ENCODE measurements around the gene RCOR2. TPM values are rescaled to one million over a fixed set of nuclear protein-coding genes. Genes with fewer than 3 reads are reported as not detected.

The RCOR2 gene
- polyA plus RNA-seq, 1 donor (not counting 4 experiments of a cell fraction or from before 2014, with no cell fraction given): 0.46 TPM

DNA sequence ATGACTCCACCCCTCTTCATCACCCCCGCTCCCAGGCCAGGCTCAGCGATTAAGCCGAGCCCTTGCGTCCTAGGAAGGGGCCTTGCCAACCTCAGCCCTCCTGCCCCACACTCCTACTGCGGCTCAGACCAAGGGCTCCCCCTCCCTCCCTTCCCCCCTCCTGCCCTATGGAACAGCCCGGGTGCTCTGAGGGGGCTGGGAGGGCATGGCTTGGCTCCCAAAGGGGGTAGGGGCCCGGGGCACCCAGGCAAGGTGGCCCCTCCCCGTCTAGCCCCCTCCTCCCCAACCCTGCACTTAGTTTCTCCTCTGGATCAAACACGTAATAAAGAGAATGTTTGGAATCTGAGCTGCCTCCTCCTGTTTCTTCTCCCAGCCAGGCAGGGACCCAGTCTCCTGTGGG, 6.3 kb downstream of the RCOR2 start:
- no peaks in the 10 kb centered on the region for H3K79me2 ChIP-seq (ENCODE audit: control insufficient read depth, insufficient read depth, low read length)
- no peak for TF ChIP-seq CTCF (optimal IDR thresholded peaks at IDR 0.05 in 1 of 3, IDR thresholded peaks at IDR 0.05 in 1 of 3, conservative IDR thresholded peaks at IDR 0.05 in 1 of 3; ENCODE audit: extremely low read depth in 1 of 3, insufficient read depth in 2 of 3, low read length in 3 of 3)
- TF ChIP-seq EZH2 (IDR thresholded peaks at IDR 0.05; ENCODE audit: low read length): no peak
- dilution Hi-C loops (cut with MboI; ENCODE audit: extremely low pct_ligation_motif_present, low sequenced_read_pairs): no loop called here

GRCh38 chr11:63909591-63910506, 7.1 kb downstream of the RCOR2 start:
- Histone ChIP-seq H3K9ac (ENCODE audit: control insufficient read depth, extremely low read depth, insufficient read depth, low read length) (no peak overlapping the region), H4K20me1 (ENCODE audit: control insufficient read depth, extremely low read depth, insufficient read depth, low read length) (peaks cover 3% of the 10 kb centered on the region), H3K9me1 (ENCODE audit: control insufficient read depth, extremely low read depth, insufficient read depth, low read length) (no peaks in the 10 kb centered on the region), H2AFZ (ENCODE audit: control insufficient read depth, low read length) (no peak overlapping the region), H3K4me2 (ENCODE audit: control insufficient read depth, extremely low read depth, insufficient read depth, low read depth, low read length) (no peak overlapping the region), H3K9me3 (ENCODE audit: control insufficient read depth, low read depth, low read length) (no peaks in the 10 kb centered on the region), H3K4me3 (ENCODE audit: control insufficient read depth in 2 of 3, extremely low read depth in 1 of 3, insufficient read depth in 2 of 3, low read depth in 1 of 3, low read length in 3 of 3) (no peak overlapping the region), H3K79me2 (ENCODE audit: control insufficient read depth, insufficient read depth, low read length) (no peaks in the 10 kb centered on the region), H3K27ac (ENCODE audit: control insufficient read depth, insufficient read depth, low read length) (no peak overlapping the region), H3K36me3 (ENCODE audit: control insufficient read depth in 2 of 2, extremely low read depth in 1 of 2, insufficient read depth in 2 of 2, low read length in 2 of 2) (peaks cover 13 to 29% of the 10 kb centered on the region in 2 experiments), H3K27me3 (ENCODE audit: control insufficient read depth, extremely low read depth, insufficient read depth, low read length) (no peaks in the 10 kb centered on the region), H3K4me1 (ENCODE audit: control insufficient read depth, extremely low read depth, insufficient read depth, low read length) (no peaks in the 10 kb centered on the region)
- no peak for TF ChIP-seq EZH2 (IDR thresholded peaks at IDR 0.05; ENCODE audit: low read length)
- TF ChIP-seq CTCF (optimal IDR thresholded peaks at IDR 0.05 in 1 of 3, IDR thresholded peaks at IDR 0.05 in 1 of 3, conservative IDR thresholded peaks at IDR 0.05 in 1 of 3; ENCODE audit: extremely low read depth in 1 of 3, insufficient read depth in 2 of 3, low read length in 3 of 3): no peak
- FAIRE-seq (no peak), DNase-seq (ENCODE audit: low read depth, low spot score) (no peak)
- dilution Hi-C loops (cut with MboI; ENCODE audit: extremely low pct_ligation_motif_present, low sequenced_read_pairs): no loop called here

More for the DNA sequence above, 6.3 kb downstream of the RCOR2 start:
- Histone ChIP-seq H3K9ac (ENCODE audit: control insufficient read depth, extremely low read depth, insufficient read depth, low read length) (no peak overlapping the region), H3K9me1 (ENCODE audit: control insufficient read depth, extremely low read depth, insufficient read depth, low read length) (no peaks in the 10 kb centered on the region), H3K4me1 (ENCODE audit: control insufficient read depth, extremely low read depth, insufficient read depth, low read length) (no peaks in the 10 kb centered on the region), H3K27ac (ENCODE audit: control insufficient read depth, insufficient read depth, low read length) (no peak overlapping the region), H3K36me3 (ENCODE audit: control insufficient read depth in 2 of 2, extremely low read depth in 1 of 2, insufficient read depth in 2 of 2, low read length in 2 of 2) (peaks cover 7 to 27% of the 10 kb centered on the region in 2 experiments), H3K4me2 (ENCODE audit: control insufficient read depth, extremely low read depth, insufficient read depth, low read depth, low read length) (no peak overlapping the region), H3K9me3 (ENCODE audit: control insufficient read depth, low read depth, low read length) (no peaks in the 10 kb centered on the region), H4K20me1 (ENCODE audit: control insufficient read depth, extremely low read depth, insufficient read depth, low read length) (peaks cover 3% of the 10 kb centered on the region), H2AFZ (ENCODE audit: control insufficient read depth, low read length) (no peak overlapping the region), H3K27me3 (ENCODE audit: control insufficient read depth, extremely low read depth, insufficient read depth, low read length) (peaks cover 1% of the 10 kb centered on the region), H3K4me3 (ENCODE audit: control insufficient read depth in 2 of 3, extremely low read depth in 1 of 3, insufficient read depth in 2 of 3, low read depth in 1 of 3, low read length in 3 of 3) (no peak overlapping the region)
- FAIRE-seq (no peak), DNase-seq (ENCODE audit: low read depth, low spot score) (no peak)

Data from keratinocyte (primary cell).